HEK293 (cell line): ENCODE measurements around the gene SERPINA3.

Source experiments
- CTCF ChIA-PET: fragments of 350-600 bp; formaldehyde crosslinking; extraction: SDS; loops from one replicate; lab custom pipeline; 2021; ENCODE audit warnings: antibody characterized with exemption; lab: Yijun Ruan, JAX
- POLR2A ChIA-PET: fragments of 300-600 bp; formaldehyde crosslinking; extraction: SDS; loops from one replicate; lab custom pipeline; 2020; ENCODE audit warnings: antibody characterized with exemption, inconsistent platforms; lab: Yijun Ruan, JAX
- H3K27ac ChIP-seq: fragments of 200-500 bp; sonication (Bioruptor generic); 2 replicates; pipeline ENCODE4 v1.5.1; 2014; ENCODE audit warnings: low read depth, low read length, control low read depth, inconsistent platforms; ENCODE audit errors: extremely low read depth
- H3K36me3 ChIP-seq, 2 experiments: fragments of 200-500 bp in 1 of 2; sonication (Bioruptor generic) in 1 of 2; 1 replicate in 1 of 2; 2 replicates in 1 of 2; pipeline ENCODE4 v1.5.1; 2014 to 2017; ENCODE audit warnings: inconsistent platforms in 2 of 2, low read length in 2 of 2; ENCODE audit not compliant: control insufficient read depth in 2 of 2, insufficient read depth in 1 of 2
- H3K4me1 ChIP-seq: fragments of 200-500 bp; sonication (Bioruptor generic); 2 replicates; pipeline ENCODE4 v1.5.1; 2014; ENCODE audit warnings: mild to moderate bottlenecking, low read length, inconsistent platforms; ENCODE audit not compliant: control insufficient read depth, insufficient read depth
- H3K4me3 ChIP-seq: 2 replicates; pipeline ENCODE4 v1.5.1; 2011; ENCODE audit warnings: low read depth, mild to moderate bottlenecking, control low read depth, low read length, moderate library complexity
- H3K9me3 ChIP-seq: fragments of 200-500 bp; sonication (Bioruptor generic); 2 replicates; pipeline ENCODE4 v1.5.1; 2014; ENCODE audit warnings: low read depth, low read length, inconsistent platforms; ENCODE audit not compliant: control insufficient read depth, insufficient read depth
- ELK4 ChIP-seq: IDR thresholded peaks from 2 replicates; pipeline ENCODE4 v1.6.1; 2011; ENCODE audit warnings: mild to moderate bottlenecking, low read depth, low read length, borderline replicate concordance
- KLF9 ChIP-seq: fragments of 450-650 bp; formaldehyde crosslinking; IDR thresholded peaks from 2 replicates; pipeline ENCODE4 v1.5.1; 2016; ENCODE audit warnings: missing biosample characterization, missing genetic modification characterization, low read depth
- MEIS1 ChIP-seq: sonication (generic); formaldehyde crosslinking; IDR thresholded peaks from 2 replicates; pipeline ENCODE4 v1.8.1; 2022; ENCODE audit warnings: missing genetic modification reagents, mild to moderate bottlenecking, borderline replicate concordance
- MYNN ChIP-seq: fragments of 450-650 bp; formaldehyde crosslinking; IDR thresholded peaks from 2 replicates; pipeline ENCODE4 v1.5.1; 2016; ENCODE audit warnings: missing biosample characterization, missing genetic modification characterization, borderline replicate concordance
- OVOL3 ChIP-seq: fragments of 450-650 bp; formaldehyde crosslinking; IDR thresholded peaks from 2 replicates; pipeline ENCODE4 v1.5.1; 2016; ENCODE audit warnings: missing biosample characterization, missing genetic modification characterization
- SP7 ChIP-seq: fragments of 450-650 bp; formaldehyde crosslinking; IDR thresholded peaks from 2 replicates; pipeline ENCODE4 v1.5.1; 2016; ENCODE audit warnings: missing biosample characterization, missing genetic modification characterization
- WT1 ChIP-seq: fragments of 450-650 bp; formaldehyde crosslinking; IDR thresholded peaks from 2 replicates; pipeline ENCODE4 v1.5.1; 2016; ENCODE audit warnings: missing biosample characterization, missing genetic modification characterization
- ZBTB1 ChIP-seq: fragments of 450-650 bp; formaldehyde crosslinking; IDR thresholded peaks from 2 replicates; pipeline ENCODE4 v1.5.1; 2016; ENCODE audit warnings: missing biosample characterization, missing genetic modification characterization
- ZBTB21 ChIP-seq: fragments of 450-650 bp; formaldehyde crosslinking; IDR thresholded peaks from 2 replicates; pipeline ENCODE4 v1.5.1; 2017; ENCODE audit warnings: missing biosample characterization, missing genetic modification characterization
- ZFP41 ChIP-seq: fragments of 450-650 bp; formaldehyde crosslinking; IDR thresholded peaks from 2 replicates; pipeline ENCODE4 v1.5.1; 2016; ENCODE audit warnings: missing biosample characterization, missing genetic modification characterization, borderline replicate concordance
- ZNF132 ChIP-seq: fragments of 450-650 bp; formaldehyde crosslinking; IDR thresholded peaks from 2 replicates; pipeline ENCODE4 v1.5.1; 2017; ENCODE audit warnings: missing biosample characterization, missing genetic modification characterization, borderline replicate concordance
- ZNF266 ChIP-seq: fragments of 450-650 bp; formaldehyde crosslinking; IDR thresholded peaks from 2 replicates; pipeline ENCODE4 v1.5.1; 2016; ENCODE audit warnings: missing biosample characterization, missing genetic modification characterization, low read depth
- ZNF391 ChIP-seq: fragments of 450-650 bp; formaldehyde crosslinking; IDR thresholded peaks from 2 replicates; pipeline ENCODE4 v1.5.1; 2016; ENCODE audit warnings: low read depth, missing biosample characterization, missing genetic modification characterization, borderline replicate concordance
- ZNF561 ChIP-seq: fragments of 450-650 bp; IDR thresholded peaks from 2 replicates; pipeline ENCODE4 v1.5.1; 2018; ENCODE audit warnings: missing biosample characterization, missing genetic modification characterization, borderline replicate concordance
- ZNF664 ChIP-seq: fragments of 450-650 bp; formaldehyde crosslinking; IDR thresholded peaks from 2 replicates; pipeline ENCODE4 v1.5.1; 2016; ENCODE audit warnings: missing biosample characterization, missing genetic modification characterization
- ZNF670 ChIP-seq: fragments of 450-650 bp; formaldehyde crosslinking; IDR thresholded peaks from 2 replicates; pipeline ENCODE4 v1.5.1; 2016; ENCODE audit warnings: missing biosample characterization, missing genetic modification characterization, low read depth
- ZNF776 ChIP-seq: fragments of 450-650 bp; formaldehyde crosslinking; IDR thresholded peaks from 2 replicates; pipeline ENCODE4 v1.5.0; 2017; ENCODE audit warnings: missing biosample characterization, missing genetic modification characterization, borderline replicate concordance
- TF ChIP-seq, protein P1 (sequence below): fragments of 450-650 bp; formaldehyde crosslinking; optimal IDR thresholded peaks from 2 replicates; pipeline ENCODE3; 2016; ENCODE audit warnings: missing biosample characterization, mild to moderate bottlenecking, missing genetic modification characterization
- TF ChIP-seq, protein P2 (sequence below): fragments of 450-650 bp; formaldehyde crosslinking; IDR thresholded peaks from 2 replicates; pipeline ENCODE4 v1.5.0; 2017; ENCODE audit warnings: missing biosample characterization, missing genetic modification characterization, borderline replicate concordance
- TF ChIP-seq, protein P3 (sequence below): fragments of 450-650 bp; formaldehyde crosslinking; IDR thresholded peaks from 2 replicates; pipeline ENCODE4 v1.5.1; 2017; ENCODE audit warnings: missing biosample characterization, missing genetic modification characterization

The SERPINA3 gene

GRCh38 chr14:94670692-94671285 lies 58.6 kb downstream of the SERPINA3 start (continued):
- no peak for TF ChIP-seq ELK4
- TF ChIP-seq MYNN (tag by site-specific recombination): no peak

DNA sequence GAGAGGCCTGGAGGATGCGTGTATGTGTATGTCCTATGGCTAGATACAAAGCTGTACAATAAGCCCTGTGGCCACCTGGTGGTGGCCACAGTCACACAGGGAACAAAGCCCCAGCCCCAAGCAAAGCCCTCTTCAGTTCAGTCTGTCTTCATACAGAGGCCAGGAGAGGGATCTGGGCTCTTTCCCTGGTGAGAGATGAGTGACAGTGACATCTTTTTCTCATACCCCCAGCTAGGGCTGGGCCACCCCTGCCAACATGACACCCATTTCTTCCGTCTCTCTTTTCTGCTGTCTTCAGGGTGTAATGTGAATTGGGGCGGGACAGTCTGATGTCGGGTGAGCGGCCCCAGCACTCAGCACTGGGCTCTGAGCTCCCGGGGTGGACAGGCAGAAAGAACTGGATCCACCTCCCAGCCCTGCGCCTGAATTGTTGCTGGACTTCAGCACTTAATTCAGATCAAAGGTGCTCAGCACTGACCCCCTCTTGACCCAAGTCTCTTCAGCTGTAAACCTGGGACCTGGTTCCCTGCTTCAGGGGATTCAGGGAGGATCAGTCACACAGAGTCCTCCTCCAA lies 59.8 kb downstream of the SERPINA3 start:
- H3K4me3 ChIP-seq: no peak overlapping the region
- CTCF ChIA-PET: interaction anchor here (0.6 to 1.2 kb wide), 2 partner anchors 238 to 1368 kb away, joined by 3 to 4 read pairs; no protein-coding TSS in a partner anchor
- no peak overlapping the region for H3K27ac ChIP-seq
- no peak for TF ChIP-seq ZNF776 (tag by site-specific recombination)
- TF ChIP-seq ZFP41: no peak
- TF ChIP-seq, protein P1, sequence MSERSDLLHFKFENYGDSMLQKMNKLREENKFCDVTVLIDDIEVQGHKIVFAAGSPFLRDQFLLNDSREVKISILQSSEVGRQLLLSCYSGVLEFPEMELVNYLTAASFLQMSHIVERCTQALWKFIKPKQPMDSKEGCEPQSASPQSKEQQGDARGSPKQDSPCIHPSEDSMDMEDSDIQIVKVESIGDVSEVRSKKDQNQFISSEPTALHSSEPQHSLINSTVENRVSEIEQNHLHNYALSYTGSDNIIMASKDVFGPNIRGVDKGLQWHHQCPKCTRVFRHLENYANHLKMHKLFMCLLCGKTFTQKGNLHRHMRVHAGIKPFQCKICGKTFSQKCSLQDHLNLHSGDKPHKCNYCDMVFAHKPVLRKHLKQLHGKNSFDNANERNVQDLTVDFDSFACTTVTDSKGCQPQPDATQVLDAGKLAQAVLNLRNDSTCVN (tag by site-specific recombination): no peak
- TF ChIP-seq ZNF670 (tag by site-specific recombination): no peak
- TF ChIP-seq MEIS1: no peak
- TF ChIP-seq ZNF561 (tag by site-specific recombination): no peak
- H3K36me3 ChIP-seq: no peaks in the 10 kb centered on the region
- H3K9me3 ChIP-seq: no peaks in the 10 kb centered on the region
- POLR2A ChIA-PET: no interaction called here
- no peaks in the 10 kb centered on the region for H3K4me1 ChIP-seq

DNA sequence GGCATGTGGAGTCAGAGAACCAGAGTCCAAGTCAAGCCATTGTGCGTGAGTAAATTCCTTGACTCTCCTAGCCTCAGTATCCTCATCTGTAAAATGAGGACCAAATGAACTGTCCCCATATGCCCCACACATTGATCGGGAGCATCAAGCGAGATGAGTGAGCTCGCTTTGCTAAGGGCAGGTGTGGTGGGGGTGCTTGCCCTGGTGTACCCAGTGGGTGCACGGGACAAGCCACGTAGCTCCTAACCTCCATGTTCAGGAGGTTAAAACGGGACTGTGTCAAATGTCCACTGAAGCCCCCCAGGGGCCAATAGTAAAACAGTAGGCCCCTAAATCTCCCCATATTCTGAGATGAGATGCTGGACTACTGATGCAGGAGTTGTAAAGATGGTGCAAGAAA lies 60.9 kb downstream of the SERPINA3 start:
- H3K9me3 ChIP-seq: no peaks in the 10 kb centered on the region
- H3K27ac ChIP-seq: no peak overlapping the region
- H3K4me1 ChIP-seq: no peaks in the 10 kb centered on the region
- no peaks in the 10 kb centered on the region for H3K36me3 ChIP-seq
- TF ChIP-seq KLF9 (tag by site-specific recombination) (no peak), ZNF266 (tag by site-specific recombination) (no peak), ZBTB21 (tag by site-specific recombination) (no peak), SP7 (tag by site-specific recombination) (no peak), WT1 (tag by site-specific recombination) (no peak), ZNF391 (no peak), ZBTB1 (no peak), OVOL3 (no peak), MEIS1 (no peak), ZNF664 (tag by site-specific recombination) (no peak), ZNF132 (tag by site-specific recombination) (no peak)
- TF ChIP-seq, protein P2, sequence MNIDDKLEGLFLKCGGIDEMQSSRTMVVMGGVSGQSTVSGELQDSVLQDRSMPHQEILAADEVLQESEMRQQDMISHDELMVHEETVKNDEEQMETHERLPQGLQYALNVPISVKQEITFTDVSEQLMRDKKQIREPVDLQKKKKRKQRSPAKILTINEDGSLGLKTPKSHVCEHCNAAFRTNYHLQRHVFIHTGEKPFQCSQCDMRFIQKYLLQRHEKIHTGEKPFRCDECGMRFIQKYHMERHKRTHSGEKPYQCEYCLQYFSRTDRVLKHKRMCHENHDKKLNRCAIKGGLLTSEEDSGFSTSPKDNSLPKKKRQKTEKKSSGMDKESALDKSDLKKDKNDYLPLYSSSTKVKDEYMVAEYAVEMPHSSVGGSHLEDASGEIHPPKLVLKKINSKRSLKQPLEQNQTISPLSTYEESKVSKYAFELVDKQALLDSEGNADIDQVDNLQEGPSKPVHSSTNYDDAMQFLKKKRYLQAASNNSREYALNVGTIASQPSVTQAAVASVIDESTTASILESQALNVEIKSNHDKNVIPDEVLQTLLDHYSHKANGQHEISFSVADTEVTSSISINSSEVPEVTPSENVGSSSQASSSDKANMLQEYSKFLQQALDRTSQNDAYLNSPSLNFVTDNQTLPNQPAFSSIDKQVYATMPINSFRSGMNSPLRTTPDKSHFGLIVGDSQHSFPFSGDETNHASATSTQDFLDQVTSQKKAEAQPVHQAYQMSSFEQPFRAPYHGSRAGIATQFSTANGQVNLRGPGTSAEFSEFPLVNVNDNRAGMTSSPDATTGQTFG (tag by site-specific recombination): no peak
- TF ChIP-seq, protein P3, sequence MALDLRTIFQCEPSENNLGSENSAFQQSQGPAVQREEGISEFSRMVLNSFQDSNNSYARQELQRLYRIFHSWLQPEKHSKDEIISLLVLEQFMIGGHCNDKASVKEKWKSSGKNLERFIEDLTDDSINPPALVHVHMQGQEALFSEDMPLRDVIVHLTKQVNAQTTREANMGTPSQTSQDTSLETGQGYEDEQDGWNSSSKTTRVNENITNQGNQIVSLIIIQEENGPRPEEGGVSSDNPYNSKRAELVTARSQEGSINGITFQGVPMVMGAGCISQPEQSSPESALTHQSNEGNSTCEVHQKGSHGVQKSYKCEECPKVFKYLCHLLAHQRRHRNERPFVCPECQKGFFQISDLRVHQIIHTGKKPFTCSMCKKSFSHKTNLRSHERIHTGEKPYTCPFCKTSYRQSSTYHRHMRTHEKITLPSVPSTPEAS (tag by site-specific recombination): no peak
- TF ChIP-seq, all 188 proteins: peak for 0
- POLR2A ChIA-PET: no interaction called here
- no peak overlapping the region for H3K4me3 ChIP-seq
- CTCF ChIA-PET: interaction anchor here (0.7 to 1.2 kb wide), 2 partner anchors 130 to 239 kb away, joined by 3 read pairs; no protein-coding TSS in a partner anchor
